HG03521 (cell line): ENCODE measurements around the gene KCTD11.
"Not testable (repeated sequence)": the region's sequence is repeated elsewhere in the genome, so short reads cannot be mapped to it uniquely, and the experiment has no call there.

Experiments used
- ATAC-seq: cut with Tn5 transposase; IDR thresholded peaks from one replicate; pipeline ENCODE4 v1.9.1; 2021; ENCODE audit warnings: mild to moderate bottlenecking, moderate library complexity; ENCODE audit not compliant: unreplicated experiment

Gene KCTD11

DNA sequence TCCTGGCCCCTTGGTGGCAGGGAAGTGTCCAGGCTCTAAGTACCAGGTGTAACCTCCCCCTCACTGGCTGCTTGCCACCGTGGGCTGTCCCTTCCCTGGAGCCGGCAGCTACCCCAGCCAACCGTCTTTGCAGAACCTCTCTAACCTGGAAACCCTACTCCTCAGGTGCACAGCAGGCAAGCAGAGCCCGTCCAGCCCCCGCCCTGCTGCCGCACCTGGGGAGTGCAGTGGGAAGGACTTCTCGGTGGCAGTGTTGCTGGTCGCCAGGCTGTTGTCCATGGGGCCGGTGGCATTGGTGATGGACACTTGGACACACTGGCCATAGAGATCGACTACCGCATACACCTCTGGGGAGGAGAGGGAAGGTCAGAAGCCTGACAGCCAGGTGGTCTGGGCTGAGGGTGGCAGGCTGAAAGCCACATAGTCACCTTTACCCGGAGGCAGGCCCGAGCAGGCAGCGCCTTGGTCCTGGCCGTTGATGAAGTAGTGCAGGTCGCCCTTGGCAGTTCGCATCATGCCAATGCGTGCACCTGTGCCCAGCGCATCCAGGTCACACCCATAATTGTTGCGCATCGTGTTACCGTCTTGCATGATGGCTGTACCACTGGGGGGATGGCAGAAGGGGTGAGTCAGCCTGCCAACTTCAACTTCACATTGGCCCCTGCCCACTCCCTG lies 29.3 kb upstream of the KCTD11 start:
- ATAC-seq = no peak

DNA sequence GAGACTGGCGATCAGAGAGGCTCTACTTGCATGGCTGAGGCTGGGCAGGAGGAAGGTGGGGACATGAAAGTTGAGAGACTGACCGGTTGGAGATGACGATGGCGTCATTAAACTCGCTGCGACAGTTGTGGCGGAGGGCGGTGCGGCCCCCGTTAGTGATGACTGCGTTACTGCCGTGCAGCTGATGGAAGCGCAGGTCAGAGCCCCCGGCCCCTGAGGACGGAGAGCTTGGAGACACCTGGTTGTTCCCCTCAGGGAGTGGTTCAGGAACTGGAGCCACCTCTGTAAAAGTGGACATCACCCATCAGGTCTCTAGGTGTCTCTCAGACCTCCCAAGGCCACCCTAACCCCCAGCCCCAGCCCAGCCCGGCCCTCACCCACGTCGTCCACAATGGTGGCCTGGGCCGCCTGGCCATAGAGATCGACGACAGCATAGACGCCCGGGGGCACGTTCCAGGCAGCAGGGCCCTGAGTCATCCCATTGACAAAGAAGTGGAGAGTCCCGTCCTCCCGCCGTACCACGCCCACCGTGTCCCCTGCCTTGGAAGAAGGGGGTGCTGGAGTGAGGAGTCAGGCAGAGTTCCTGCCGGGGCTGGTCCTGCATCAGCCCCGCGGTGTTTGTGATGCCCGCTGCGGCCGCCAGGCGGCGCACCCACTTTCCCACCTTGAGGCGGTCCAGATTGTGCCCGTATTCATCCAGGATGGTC lies 28.1 kb upstream of the KCTD11 start:
- ATAC-seq = no peak

DNA sequence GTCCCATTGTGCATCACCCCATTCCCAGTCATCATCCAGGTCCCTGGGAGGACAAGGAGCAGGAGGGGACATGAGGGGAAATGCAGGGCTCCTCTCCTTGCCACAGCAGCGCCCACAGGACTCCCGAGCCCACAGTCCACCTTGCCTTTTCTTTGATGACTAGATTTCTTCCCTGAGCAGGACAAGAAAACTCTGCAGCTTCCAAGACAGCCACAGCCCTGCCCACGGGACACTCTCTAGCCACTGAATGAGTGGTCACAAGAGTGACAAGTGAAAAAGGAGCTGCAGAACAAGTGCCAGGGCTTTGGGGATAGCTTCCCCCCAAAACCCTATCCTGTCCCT lies 27.6 kb upstream of the KCTD11 start:
- ATAC-seq = no peak

- ATAC-seq = no peak
Measured at GRCh38 chr17:7325031-7325528, 26.9 kb upstream of the KCTD11 start.

DNA sequence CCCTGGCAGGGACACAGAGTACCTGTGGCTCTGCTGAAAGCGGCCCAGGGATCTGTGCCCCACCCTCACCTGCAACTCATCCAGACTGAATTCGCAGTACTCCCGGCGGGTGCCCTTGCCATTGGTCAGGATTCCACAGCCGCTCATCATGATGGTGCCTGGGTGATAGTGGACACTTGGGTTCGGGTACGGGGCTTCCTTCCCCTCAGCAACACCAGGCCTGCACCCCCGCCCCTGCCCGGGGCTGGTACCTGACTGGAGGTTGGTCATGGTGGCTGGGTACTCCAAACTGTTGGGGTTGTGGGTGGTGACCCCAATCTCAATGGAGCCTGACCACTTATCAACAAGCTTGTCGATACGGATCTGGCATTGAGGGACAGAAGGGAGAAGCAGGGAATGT lies 25.8 kb upstream of the KCTD11 start:
- ATAC-seq = no peak

- no peak for ATAC-seq
Measured at GRCh38 chr17:7327056-7327455, 24.9 kb upstream of the KCTD11 start.

DNA sequence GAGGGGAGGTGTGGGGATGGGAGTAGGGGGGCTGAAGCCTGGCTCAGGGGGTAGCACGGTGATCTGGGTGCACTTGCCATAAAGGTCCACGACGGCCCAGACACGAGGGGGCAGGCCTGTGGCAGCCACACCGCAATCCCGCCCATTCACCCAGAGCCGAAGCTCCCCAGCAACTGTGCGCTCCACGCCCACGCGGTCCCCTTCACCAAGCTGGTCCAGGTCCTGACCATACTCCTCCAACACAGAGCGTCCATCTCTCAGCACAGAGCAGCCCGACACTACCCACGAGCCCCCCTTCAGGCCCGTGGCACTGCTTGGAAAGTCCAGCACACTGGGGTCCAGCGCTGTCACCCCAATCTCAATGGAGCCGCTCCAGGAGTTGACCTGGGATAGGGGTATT lies 24.5 kb upstream of the KCTD11 start:
- no peak for ATAC-seq

DNA sequence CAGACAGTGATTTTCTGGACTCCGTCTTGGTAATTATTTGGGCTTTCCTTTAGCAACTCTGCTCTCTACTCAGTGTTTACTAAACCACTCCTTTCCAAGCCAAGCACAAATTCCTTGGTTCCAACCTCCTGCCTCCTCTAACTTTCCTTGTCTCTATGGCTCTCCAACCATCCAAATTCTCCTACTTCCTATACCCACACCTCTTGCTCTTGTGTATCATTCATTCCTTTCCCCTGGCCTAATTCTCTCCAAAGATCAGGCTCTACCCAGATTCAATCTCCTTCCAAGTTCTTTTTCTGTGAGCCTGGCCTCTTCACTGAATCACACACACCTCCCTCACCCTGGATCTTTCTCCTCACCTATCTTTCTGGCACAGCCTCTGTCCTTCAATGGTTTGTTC lies 24.0 kb upstream of the KCTD11 start:
- no peak for ATAC-seq

DNA sequence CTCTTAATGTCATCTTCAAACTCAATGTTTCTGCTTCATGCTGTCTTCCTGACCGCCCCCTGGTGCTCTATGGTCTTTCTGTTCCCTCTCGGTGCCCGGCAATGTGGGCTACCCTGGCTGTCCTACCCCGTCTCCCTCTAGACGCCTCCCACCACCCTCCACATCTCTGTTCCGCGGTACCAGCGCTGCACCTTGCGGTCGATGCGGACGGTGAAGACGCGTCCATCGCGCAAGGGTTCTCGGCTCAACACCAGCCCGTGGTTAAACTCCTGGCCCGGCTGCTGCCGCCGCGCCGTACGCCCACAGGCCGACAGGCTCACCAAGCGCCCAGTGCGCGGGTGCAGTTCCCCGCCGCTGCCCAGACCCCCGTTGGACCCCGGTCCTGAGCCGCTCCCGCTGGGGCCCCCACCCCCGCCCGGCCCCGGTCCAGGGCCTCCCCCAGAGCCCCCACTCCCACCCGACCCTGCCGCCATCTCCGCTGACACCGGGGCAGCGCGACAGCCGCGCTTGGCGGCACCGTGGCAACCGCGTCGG lies 23.1 kb upstream of the KCTD11 start, which contains the start of gene NEURL4:
NEURL4 (minus strand) TSS at position 496 of the 534 bp plus-strand sequence; CDS start at position 473, 23 bp downstream.
- peak; percentile 1 for ATAC-seq

- peak; percentile 68 for ATAC-seq
Measured at GRCh38 chr17:7329374-7329996, 22.5 kb upstream of the KCTD11 start.

DNA sequence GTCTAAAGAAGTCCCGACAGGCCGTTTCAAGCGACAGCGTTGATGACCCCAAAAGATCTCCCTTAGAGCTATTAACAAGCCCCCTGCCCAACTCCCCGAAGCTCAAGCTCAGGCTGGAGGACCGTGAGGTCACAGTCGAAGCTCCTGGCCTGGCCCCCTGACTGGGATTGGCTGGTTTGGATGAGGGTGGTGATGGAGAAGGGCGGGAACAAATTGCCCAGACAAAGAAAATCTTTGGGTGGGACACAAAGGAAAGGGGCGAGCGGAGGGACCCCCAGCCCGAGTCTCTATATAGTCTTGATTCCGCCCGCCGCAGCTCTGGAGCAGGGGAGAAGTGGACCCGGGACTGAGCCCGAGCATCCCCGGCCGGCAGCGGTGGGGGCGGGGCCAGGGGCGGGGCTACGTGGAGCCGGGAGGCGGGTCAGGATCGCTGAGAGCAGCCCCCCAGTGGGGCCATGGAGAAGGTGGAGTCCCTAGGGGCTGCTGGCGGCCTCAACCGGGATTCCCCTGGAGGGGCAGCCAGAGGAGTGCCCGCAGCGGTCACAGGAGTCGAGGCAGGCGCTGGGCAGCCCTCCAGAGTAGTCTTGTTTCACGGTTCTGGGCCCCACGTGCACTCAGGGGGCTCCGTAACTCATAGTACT lies 21.8 kb upstream of the KCTD11 start:
- ATAC-seq = peak; percentile 33

DNA sequence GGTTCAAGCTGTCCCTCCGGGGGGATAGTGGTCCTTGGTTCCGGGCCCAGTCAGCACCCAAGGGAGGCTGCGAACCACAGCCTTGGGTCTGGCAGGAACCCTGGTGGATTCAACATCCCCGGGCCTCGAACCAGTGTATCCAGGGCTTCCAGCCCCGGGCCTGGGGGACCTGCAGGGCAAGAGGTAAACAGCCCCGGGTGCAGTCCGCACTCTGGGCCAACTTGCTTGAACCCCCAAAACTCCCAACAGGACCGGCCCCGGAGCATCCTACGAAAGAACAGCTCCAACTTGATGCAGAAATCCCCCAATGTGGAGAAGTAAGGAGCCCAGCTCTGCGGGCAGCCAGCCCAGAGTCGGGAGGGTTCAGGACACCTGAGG lies 21.3 kb upstream of the KCTD11 start:
- ATAC-seq = no peak

DNA sequence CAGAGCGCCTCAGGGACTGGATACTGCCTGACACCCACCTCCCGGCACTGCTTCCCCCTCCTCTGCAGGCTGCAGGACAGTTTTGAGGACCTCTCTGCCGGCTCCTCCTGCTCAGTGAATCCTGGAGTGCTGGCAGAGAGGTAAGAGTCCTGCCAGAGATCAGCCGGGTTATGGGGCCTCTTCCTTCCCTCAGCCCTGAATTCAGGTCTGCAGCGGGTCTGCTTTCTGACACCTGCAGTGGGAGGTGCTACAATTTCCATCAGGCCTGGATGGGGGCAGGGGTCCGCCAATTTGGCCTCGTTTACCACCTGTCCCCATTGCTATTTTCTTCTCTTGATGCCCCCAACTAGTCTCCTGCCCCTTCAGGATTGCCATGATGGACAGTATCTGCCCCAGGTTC lies 19.9 kb upstream of the KCTD11 start:
- no peak for ATAC-seq

- ATAC-seq = not testable (repeated sequence)
Measured at GRCh38 chr17:7332600-7333069, 19.3 kb upstream of the KCTD11 start.

- ATAC-seq = no peak
Measured at GRCh38 chr17:7334938-7335538, 16.9 kb upstream of the KCTD11 start.

- ATAC-seq = not testable (repeated sequence)
Measured at GRCh38 chr17:7335765-7336164, 16.2 kb upstream of the KCTD11 start.

GRCh38 chr17:7336240-7337175 lies 15.5 kb upstream of the KCTD11 start, which contains the start of gene ACAP1:
Gene ACAP1 (plus strand): TSS chr17:7336529. CDS start chr17:7336735, 206 bp downstream.
- peak; percentile 56 for ATAC-seq

DNA sequence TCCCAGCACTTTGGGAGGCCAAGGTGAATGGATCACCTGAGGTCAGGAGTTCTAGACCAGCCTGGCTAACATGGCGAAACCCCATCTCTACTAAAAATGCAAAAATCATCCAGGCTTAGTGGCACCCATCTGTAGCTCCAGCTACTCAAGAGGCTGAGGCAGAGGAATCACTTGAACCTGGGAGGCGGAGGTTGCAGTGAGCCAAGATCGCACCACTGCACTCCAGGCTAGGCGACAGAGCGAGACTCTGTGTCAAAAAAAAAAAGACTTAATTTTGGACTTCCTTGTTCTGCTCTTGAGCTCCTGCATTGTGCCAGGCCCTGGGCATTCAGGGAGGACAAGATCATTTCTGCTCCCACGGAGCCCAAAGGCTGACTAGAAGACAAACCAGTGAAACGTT lies 14.4 kb upstream of the KCTD11 start:
- not testable (repeated sequence) for ATAC-seq

DNA sequence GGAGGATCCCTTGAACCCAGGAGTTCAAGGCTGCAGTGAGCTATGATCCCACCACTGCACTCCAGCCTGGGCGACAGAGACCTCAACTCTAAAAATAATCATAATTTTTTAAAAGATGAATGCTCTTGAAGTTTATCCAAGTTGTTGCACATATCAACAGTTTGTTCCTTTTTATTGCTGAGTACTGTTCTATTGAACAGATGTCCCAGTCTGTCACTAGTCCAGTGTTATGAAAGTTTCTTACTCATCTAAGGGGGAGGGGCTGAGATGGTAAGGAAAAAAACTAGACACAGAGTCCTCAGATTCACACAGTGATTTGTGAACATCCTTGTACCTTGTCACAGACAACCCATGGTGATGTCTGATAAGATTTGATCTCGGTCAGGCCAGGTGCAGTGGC lies 11.8 kb upstream of the KCTD11 start:
- ATAC-seq = no peak

GRCh38 chr17:7341842-7342241 lies 10.1 kb upstream of the KCTD11 start:
- no peak for ATAC-seq
